ENCODE data around the gene CROCC2. TPM values are rescaled to one million over a fixed set of nuclear protein-coding genes. Genes with fewer than 3 reads are reported as not detected.

The CROCC2 gene
- total and polyA plus RNA-seq, 2 of the 13 experiments (the other 11 are each of a cell fraction or from before 2014, with no cell fraction given): not detected

DNA sequence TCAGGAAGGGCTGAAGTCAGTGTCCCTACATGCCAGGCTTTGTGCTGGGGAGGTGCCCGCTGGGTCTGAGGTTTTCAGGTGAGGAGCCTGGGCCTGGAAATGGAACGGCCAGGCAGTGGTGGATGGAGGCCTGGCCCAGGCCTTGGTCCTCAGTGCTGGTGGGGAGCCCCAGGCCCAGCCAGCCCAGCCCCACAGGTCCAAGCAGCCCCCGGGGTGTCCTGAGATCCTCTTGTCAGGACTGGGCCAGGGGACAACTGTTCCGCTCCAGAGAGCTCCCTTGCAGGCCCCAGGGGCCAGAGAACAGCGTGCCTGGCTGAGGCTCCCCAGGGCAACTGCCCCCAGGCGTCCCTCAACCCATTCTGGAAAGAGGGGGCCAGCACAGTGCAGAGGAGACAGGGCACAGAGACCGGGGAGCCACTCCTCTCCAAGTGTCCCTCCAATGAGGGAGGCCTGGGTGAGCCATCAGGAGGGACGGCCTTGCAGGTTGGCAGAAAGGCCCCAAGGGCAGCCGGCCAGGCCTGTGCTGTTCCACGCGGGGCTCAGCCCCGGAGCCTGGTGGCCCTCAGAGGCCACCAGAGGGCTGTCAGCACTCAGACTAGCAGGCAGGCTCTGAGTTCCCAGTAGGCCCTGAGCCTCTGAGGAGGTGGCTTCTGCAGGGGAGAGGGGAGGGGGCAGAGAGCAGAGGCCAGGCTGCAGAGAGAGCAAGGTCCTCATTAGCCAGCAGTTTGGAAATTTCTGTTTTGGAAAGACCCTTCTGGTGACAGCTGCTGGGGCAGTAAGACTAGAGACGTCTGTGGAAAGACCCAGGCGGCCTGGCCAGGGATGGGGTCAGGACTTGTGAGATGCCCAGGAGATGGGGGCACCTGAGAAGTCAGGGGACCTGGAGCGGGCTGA, 62.8 kb downstream of the CROCC2 start (continued):
- TF ChIP-seq, protein P1, sequence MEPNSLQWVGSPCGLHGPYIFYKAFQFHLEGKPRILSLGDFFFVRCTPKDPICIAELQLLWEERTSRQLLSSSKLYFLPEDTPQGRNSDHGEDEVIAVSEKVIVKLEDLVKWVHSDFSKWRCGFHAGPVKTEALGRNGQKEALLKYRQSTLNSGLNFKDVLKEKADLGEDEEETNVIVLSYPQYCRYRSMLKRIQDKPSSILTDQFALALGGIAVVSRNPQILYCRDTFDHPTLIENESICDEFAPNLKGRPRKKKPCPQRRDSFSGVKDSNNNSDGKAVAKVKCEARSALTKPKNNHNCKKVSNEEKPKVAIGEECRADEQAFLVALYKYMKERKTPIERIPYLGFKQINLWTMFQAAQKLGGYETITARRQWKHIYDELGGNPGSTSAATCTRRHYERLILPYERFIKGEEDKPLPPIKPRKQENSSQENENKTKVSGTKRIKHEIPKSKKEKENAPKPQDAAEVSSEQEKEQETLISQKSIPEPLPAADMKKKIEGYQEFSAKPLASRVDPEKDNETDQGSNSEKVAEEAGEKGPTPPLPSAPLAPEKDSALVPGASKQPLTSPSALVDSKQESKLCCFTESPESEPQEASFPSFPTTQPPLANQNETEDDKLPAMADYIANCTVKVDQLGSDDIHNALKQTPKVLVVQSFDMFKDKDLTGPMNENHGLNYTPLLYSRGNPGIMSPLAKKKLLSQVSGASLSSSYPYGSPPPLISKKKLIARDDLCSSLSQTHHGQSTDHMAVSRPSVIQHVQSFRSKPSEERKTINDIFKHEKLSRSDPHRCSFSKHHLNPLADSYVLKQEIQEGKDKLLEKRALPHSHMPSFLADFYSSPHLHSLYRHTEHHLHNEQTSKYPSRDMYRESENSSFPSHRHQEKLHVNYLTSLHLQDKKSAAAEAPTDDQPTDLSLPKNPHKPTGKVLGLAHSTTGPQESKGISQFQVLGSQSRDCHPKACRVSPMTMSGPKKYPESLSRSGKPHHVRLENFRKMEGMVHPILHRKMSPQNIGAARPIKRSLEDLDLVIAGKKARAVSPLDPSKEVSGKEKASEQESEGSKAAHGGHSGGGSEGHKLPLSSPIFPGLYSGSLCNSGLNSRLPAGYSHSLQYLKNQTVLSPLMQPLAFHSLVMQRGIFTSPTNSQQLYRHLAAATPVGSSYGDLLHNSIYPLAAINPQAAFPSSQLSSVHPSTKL (CRISPR knock-in tag; IDR thresholded peaks at IDR 0.05): peak; percentile 25; the same call in 1 of the 2 replicates
- TF ChIP-seq ARNTL (CRISPR knock-in tag; IDR thresholded peaks at IDR 0.05): peak; percentile 52; the same call in 1 of the 2 replicates
- no peak for TF ChIP-seq ATF7-NPFF (CRISPR knock-in tag; IDR thresholded peaks at IDR 0.05; ENCODE audit: low read depth)
- no peak for TF ChIP-seq GABPA (IDR thresholded peaks at IDR 0.05; ENCODE audit: low read depth, low read length)
- no peak for TF ChIP-seq GABPA (CRISPR knock-in tag; IDR thresholded peaks at IDR 0.05; ENCODE audit: low read depth)
- no peak for TF ChIP-seq IKZF4 (CRISPR knock-in tag; IDR thresholded peaks at IDR 0.05; ENCODE audit: borderline replicate concordance, low read depth, not compliant biosample characterization)
- TF ChIP-seq SIX1 (CRISPR knock-in tag; IDR thresholded peaks at IDR 0.05; ENCODE audit: borderline replicate concordance): no peak; the same call in 1 of the 2 replicates
- TF ChIP-seq ZNF44 (CRISPR knock-in tag; IDR thresholded peaks at IDR 0.05): 0 out of 2 replicates have a peak, but pooled peaks have one; percentile 64
- no peak for TF ChIP-seq SRSF1 (optimal IDR thresholded peaks at IDR 0.05; ENCODE audit: low read depth, low read length)
- no peak for TF ChIP-seq ATF7 (IDR thresholded peaks at IDR 0.05)
- TF ChIP-seq ATF7 (CRISPR knock-in tag; IDR thresholded peaks at IDR 0.05): 0 out of 2 replicates have a peak, but pooled peaks have one; percentile 63
- TF ChIP-seq SOX5 (CRISPR knock-in tag; IDR thresholded peaks at IDR 0.05; ENCODE audit: borderline replicate concordance): no peak; the same call in 1 of the 2 replicates
- TF ChIP-seq FOSL2 (CRISPR knock-in tag; IDR thresholded peaks at IDR 0.05): no peak
- peak; percentile 46 for TF ChIP-seq YEATS2 (CRISPR knock-in tag; IDR thresholded peaks at IDR 0.05; ENCODE audit: borderline replicate concordance)
- TF ChIP-seq ZNF484 (CRISPR knock-in tag; IDR thresholded peaks at IDR 0.05; ENCODE audit: borderline replicate concordance, low read depth): no peak
- TF ChIP-seq ZBTB38 (CRISPR knock-in tag; IDR thresholded peaks at IDR 0.05): peak; percentile 11; the same call in 1 of the 2 replicates
- no peak for TF ChIP-seq CREB3 (CRISPR knock-in tag; IDR thresholded peaks at IDR 0.05)
- peak; percentile 70; the same call in 1 of the 2 replicates for TF ChIP-seq CBFB (CRISPR knock-in tag; IDR thresholded peaks at IDR 0.05)
- no peak for TF ChIP-seq ZNF816 (CRISPR knock-in tag; IDR thresholded peaks at IDR 0.05; ENCODE audit: borderline replicate concordance)
- TF ChIP-seq FOXK2 (IDR thresholded peaks at IDR 0.05): no peak
- TF ChIP-seq HDAC6 (IDR thresholded peaks at IDR 0.05; ENCODE audit: low read depth, low read length): no peak
- TF ChIP-seq ISL2 (CRISPR knock-in tag; IDR thresholded peaks at IDR 0.05): 0 out of 2 replicates have a peak, but pooled peaks have one; percentile 13
- TF ChIP-seq ZNF850 (CRISPR knock-in tag; conservative IDR thresholded peaks at IDR 0.05): no peak
- TF ChIP-seq TCF7 (IDR thresholded peaks at IDR 0.05; ENCODE audit: low read depth): no peak
- TF ChIP-seq ETS1 (CRISPR knock-in tag; IDR thresholded peaks at IDR 0.05): no peak
- TF ChIP-seq DNMT3B (CRISPR knock-in tag; conservative IDR thresholded peaks at IDR 0.05): no peak

Data from HepG2 (cell line).